Measurements from ENCODE around the gene TNFAIP2.

- no peak for TF ChIP-seq CTCF (IDR thresholded peaks at IDR 0.05)
- no peak for TF ChIP-seq POLR2A (IDR thresholded peaks at IDR 0.05)
These were observed 22.8 kb upstream of the TNFAIP2 start for GRCh38 chr14:103100281-103101121.

Data from right lobe of liver (tissue), 4 donors.